Hepatocyte (in vitro differentiated cells): ENCODE data around the gene BBS10.

ENCODE experiments used
- EZH2 ChIP-seq: fragments of 200-600 bp; sonication (generic); IDR thresholded peaks from 2 replicates; pipeline ENCODE4 v1.6.1; 2016; ENCODE audit warnings: antibody characterized with exemption, mild to moderate bottlenecking, borderline replicate concordance
- TF ChIP-seq, protein P1 (sequence below): fragments of 200-600 bp; sonication (generic); IDR thresholded peaks from 2 replicates; pipeline ENCODE4 v1.5.1; 2016; ENCODE audit warnings: antibody characterized with exemption, mild to moderate bottlenecking; ENCODE audit not compliant: poor library complexity

DNA sequence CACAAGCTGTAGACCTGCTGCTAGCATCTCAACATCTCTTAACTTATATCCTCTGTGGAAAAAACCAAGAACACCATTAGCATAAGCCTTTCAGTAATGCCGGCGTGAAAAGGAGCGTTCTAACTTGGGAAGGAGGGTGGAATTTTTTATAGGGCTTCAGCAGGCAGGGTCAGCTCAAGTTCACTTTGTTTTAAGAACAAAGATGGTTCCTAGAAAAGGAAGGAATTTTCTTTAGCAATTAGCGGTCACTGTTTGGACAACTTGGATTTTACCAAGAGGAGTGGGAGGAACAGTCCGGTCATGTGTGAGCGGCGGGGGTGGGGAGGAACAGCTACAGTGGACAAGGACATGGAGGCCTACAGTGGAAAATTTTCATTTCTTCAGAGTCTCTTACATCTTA lies 35.9 kb downstream of the BBS10 start:
- TF ChIP-seq, protein P1, sequence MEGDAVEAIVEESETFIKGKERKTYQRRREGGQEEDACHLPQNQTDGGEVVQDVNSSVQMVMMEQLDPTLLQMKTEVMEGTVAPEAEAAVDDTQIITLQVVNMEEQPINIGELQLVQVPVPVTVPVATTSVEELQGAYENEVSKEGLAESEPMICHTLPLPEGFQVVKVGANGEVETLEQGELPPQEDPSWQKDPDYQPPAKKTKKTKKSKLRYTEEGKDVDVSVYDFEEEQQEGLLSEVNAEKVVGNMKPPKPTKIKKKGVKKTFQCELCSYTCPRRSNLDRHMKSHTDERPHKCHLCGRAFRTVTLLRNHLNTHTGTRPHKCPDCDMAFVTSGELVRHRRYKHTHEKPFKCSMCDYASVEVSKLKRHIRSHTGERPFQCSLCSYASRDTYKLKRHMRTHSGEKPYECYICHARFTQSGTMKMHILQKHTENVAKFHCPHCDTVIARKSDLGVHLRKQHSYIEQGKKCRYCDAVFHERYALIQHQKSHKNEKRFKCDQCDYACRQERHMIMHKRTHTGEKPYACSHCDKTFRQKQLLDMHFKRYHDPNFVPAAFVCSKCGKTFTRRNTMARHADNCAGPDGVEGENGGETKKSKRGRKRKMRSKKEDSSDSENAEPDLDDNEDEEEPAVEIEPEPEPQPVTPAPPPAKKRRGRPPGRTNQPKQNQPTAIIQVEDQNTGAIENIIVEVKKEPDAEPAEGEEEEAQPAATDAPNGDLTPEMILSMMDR: no peak
- TF ChIP-seq EZH2: no peak
